ENCODE measurements around the gene KRT32. TPM values are rescaled to one million over a fixed set of nuclear protein-coding genes. Genes with fewer than 3 reads are reported as not detected.
A peak's percentile ranks its signal among the peaks of the same experiment; 100 is the strongest.

Gene KRT32
- total RNA-seq, 1 donor from 2014 or later, result not detected

DNA sequence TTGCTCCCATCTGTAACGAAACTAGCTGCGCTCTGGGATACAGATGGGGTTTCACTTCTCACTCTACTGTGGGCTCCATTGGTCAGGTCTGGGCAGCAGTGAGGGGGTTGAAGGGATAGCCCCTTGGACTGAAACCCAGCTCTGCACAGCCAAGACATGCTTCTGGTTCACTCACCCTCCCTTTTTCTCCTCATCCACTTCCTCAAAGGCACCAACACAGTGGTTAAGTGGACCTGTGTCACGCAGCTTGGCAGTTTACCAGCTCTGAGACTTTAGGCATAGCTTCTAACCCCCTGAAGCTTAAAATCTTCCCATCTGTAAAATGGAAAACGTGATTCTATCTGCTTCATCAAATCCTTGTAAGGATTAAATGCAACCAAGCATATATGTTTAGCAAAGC, 14.9 kb downstream of the KRT32 start:
- H3K27ac Mint-ChIP-seq (ENCODE audit: unreplicated experiment), result no peak overlapping the region
- Histone ChIP-seq H3K36me3 (ENCODE audit: insufficient read depth, low read length) (no peaks in the 10 kb centered on the region), H2AFZ (ENCODE audit: low read depth, low read length) (no peak overlapping the region), H3K27ac (ENCODE audit: low read depth, low read length) (no peak overlapping the region), H3K27me3 (ENCODE audit: insufficient read depth, low read length) (peaks cover 2% of the 10 kb centered on the region), H4K20me1 (ENCODE audit: insufficient read depth, low read length) (no peaks in the 10 kb centered on the region), H3K9me3 (ENCODE audit: insufficient read depth, low read depth, low read length) (peaks cover 7% of the 10 kb centered on the region), H3K4me2 (ENCODE audit: low read length) (no peak overlapping the region), H3K4me1 (ENCODE audit: insufficient read depth, low read length) (no peaks in the 10 kb centered on the region), H3K4me3 (ENCODE audit: insufficient read depth, low read depth, low read length) (no peak overlapping the region), H3K79me2 (ENCODE audit: insufficient read depth, low read length) (no peaks in the 10 kb centered on the region), H3K9ac (ENCODE audit: low read length) (no peak overlapping the region)
- no peak for DNase-seq (ENCODE audit: low read depth)
- H3K9me3 Mint-ChIP-seq (ENCODE audit: unreplicated experiment), result peaks cover 26% of the 10 kb centered on the region
- no peaks in the 10 kb centered on the region for H3K4me1 Mint-ChIP-seq (ENCODE audit: low read depth, unreplicated experiment)
- no peak for FAIRE-seq
- H3K36me3 Mint-ChIP-seq (ENCODE audit: low read depth, unreplicated experiment), result peaks cover 3% of the 10 kb centered on the region
- TF ChIP-seq, protein P1, sequence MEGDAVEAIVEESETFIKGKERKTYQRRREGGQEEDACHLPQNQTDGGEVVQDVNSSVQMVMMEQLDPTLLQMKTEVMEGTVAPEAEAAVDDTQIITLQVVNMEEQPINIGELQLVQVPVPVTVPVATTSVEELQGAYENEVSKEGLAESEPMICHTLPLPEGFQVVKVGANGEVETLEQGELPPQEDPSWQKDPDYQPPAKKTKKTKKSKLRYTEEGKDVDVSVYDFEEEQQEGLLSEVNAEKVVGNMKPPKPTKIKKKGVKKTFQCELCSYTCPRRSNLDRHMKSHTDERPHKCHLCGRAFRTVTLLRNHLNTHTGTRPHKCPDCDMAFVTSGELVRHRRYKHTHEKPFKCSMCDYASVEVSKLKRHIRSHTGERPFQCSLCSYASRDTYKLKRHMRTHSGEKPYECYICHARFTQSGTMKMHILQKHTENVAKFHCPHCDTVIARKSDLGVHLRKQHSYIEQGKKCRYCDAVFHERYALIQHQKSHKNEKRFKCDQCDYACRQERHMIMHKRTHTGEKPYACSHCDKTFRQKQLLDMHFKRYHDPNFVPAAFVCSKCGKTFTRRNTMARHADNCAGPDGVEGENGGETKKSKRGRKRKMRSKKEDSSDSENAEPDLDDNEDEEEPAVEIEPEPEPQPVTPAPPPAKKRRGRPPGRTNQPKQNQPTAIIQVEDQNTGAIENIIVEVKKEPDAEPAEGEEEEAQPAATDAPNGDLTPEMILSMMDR (IDR thresholded peaks at IDR 0.05; ENCODE audit: insufficient read depth, low read depth, low read length), result no peak
- TF ChIP-seq EZH2 (IDR thresholded peaks at IDR 0.05; ENCODE audit: insufficient read depth, low read length), result no peak
- H3K4me3 Mint-ChIP-seq (ENCODE audit: unreplicated experiment), result no peak overlapping the region
- H3K27me3 Mint-ChIP-seq (ENCODE audit: low read depth, unreplicated experiment), result peaks cover 35% of the 10 kb centered on the region

GRCh38 chr17:41451154-41451728, 15.9 kb downstream of the KRT32 start:
- peaks cover 3% of the 10 kb centered on the region for H3K4me1 Mint-ChIP-seq (ENCODE audit: low read depth, unreplicated experiment)
- TF ChIP-seq, protein P1 (IDR thresholded peaks at IDR 0.05; ENCODE audit: insufficient read depth, low read depth, low read length), result no peak
- TF ChIP-seq EZH2 (IDR thresholded peaks at IDR 0.05; ENCODE audit: insufficient read depth, low read length), result no peak
- Histone ChIP-seq H3K4me1 (ENCODE audit: insufficient read depth, low read length) (peaks cover 6% of the 10 kb centered on the region), H4K20me1 (ENCODE audit: insufficient read depth, low read length) (no peaks in the 10 kb centered on the region), H3K27ac (ENCODE audit: low read depth, low read length) (no peak overlapping the region), H3K9me3 (ENCODE audit: insufficient read depth, low read depth, low read length) (peaks cover 7% of the 10 kb centered on the region), H2AFZ (ENCODE audit: low read depth, low read length) (no peak overlapping the region), H3K4me3 (ENCODE audit: insufficient read depth, low read depth, low read length) (no peak overlapping the region), H3K4me2 (ENCODE audit: low read length) (no peak overlapping the region), H3K27me3 (ENCODE audit: insufficient read depth, low read length) (peaks cover 2% of the 10 kb centered on the region), H3K36me3 (ENCODE audit: insufficient read depth, low read length) (no peaks in the 10 kb centered on the region), H3K79me2 (ENCODE audit: insufficient read depth, low read length) (no peaks in the 10 kb centered on the region), H3K9ac (ENCODE audit: low read length) (no peak overlapping the region)
- peaks cover 29% of the 10 kb centered on the region for H3K27me3 Mint-ChIP-seq (ENCODE audit: low read depth, unreplicated experiment)
- H3K4me3 Mint-ChIP-seq (ENCODE audit: unreplicated experiment), result no peak overlapping the region
- DNase-seq (ENCODE audit: low read depth), result peak; percentile 44
- peak overlapping the region; percentile 27 for H3K27ac Mint-ChIP-seq (ENCODE audit: unreplicated experiment)
- H3K36me3 Mint-ChIP-seq (ENCODE audit: low read depth, unreplicated experiment), result peaks cover 3% of the 10 kb centered on the region
- peak; percentile 66 for FAIRE-seq
- peaks cover 26% of the 10 kb centered on the region for H3K9me3 Mint-ChIP-seq (ENCODE audit: unreplicated experiment)

DNA sequence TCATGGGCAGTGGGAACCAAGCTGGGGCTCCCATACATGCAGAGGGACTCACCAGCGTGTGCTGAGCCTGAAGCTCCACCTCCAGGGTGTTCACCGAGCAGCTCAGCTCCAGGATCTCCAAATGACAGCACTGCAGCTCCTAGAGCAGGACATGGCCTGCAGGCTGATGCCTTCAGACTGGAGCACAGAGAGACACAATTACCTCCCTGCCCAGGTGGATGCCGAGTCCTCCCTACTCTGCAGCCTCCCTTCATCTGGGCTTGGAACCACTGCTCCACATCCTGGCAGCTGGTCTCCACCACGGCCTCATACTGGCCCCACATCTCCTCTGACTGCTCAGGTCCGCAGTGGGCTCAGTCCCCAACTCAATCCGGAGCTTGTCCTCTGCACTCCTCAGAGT, 18.2 kb downstream of the KRT32 start:
- no peaks in the 10 kb centered on the region for H4K20me1 ChIP-seq (ENCODE audit: insufficient read depth, low read length)
- TF ChIP-seq EZH2 (IDR thresholded peaks at IDR 0.05; ENCODE audit: insufficient read depth, low read length), result no peak
- TF ChIP-seq, protein P1 (IDR thresholded peaks at IDR 0.05; ENCODE audit: insufficient read depth, low read depth, low read length), result no peak
- no peaks in the 10 kb centered on the region for H3K36me3 ChIP-seq (ENCODE audit: insufficient read depth, low read length)
- Mint-ChIP-seq H3K4me3 (ENCODE audit: unreplicated experiment) (no peak overlapping the region), H3K4me1 (ENCODE audit: low read depth, unreplicated experiment) (peaks cover 3% of the 10 kb centered on the region), H3K36me3 (ENCODE audit: low read depth, unreplicated experiment) (peaks cover 3% of the 10 kb centered on the region), H3K27me3 (ENCODE audit: low read depth, unreplicated experiment) (peaks cover 24% of the 10 kb centered on the region), H3K27ac (ENCODE audit: unreplicated experiment) (no peak overlapping the region), H3K9me3 (ENCODE audit: unreplicated experiment) (peaks cover 28% of the 10 kb centered on the region)
- H3K4me1 ChIP-seq (ENCODE audit: insufficient read depth, low read length), result peaks cover 6% of the 10 kb centered on the region
- H3K4me2 ChIP-seq (ENCODE audit: low read length), result no peak overlapping the region
- no peak overlapping the region for H2AFZ ChIP-seq (ENCODE audit: low read depth, low read length)
- no peak overlapping the region for H3K4me3 ChIP-seq (ENCODE audit: insufficient read depth, low read depth, low read length)
- H3K27me3 ChIP-seq (ENCODE audit: insufficient read depth, low read length), result no peaks in the 10 kb centered on the region
- DNase-seq (ENCODE audit: low read depth) (no peak), FAIRE-seq (no peak)
- H3K9ac ChIP-seq (ENCODE audit: low read length), result no peak overlapping the region
- no peak overlapping the region for H3K27ac ChIP-seq (ENCODE audit: low read depth, low read length)
- peaks cover 7% of the 10 kb centered on the region for H3K9me3 ChIP-seq (ENCODE audit: insufficient read depth, low read depth, low read length)
- H3K79me2 ChIP-seq (ENCODE audit: insufficient read depth, low read length), result no peaks in the 10 kb centered on the region

Data from astrocyte (in vitro differentiated cells and primary cell).